ENCODE data around the gene CD300LD.
"Not testable (repeated sequence)": the region's sequence is repeated elsewhere in the genome, so short reads cannot be mapped to it uniquely, and the experiment has no call there.

The CD300LD gene

DNA sequence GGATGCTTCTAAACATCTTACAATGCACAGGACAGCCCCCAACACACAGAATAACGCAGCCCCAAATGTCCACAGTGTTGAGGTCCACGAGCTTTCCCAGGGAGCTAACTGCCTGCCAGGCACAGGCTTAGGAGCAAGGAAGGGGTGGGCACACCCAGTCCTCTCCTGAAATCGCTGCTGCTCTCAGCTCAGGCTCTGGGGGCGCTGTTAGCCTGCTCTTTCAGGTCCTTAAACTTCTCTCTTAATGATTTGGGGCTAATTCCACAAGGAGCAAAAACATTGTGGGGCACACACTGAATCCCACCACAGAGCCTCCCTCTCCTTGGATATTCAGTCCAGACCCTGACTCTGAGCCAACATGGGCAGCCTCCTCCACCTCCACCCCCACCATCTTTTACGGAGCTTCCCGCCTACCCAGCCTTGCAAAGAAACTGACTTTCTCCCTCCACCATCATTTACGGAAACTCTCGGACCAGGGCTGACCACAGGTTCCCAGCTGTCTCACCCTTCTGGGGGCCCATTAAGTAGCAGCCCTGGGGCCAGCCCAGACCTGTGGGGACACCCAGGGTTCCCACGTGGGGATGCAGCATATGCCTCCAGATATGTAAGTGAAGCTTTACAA lies 25.8 kb downstream of the CD300LD start:
- H3K4me3 ChIP-seq (ENCODE audit: low read depth in 1 of 5, low read length in 5 of 5), result no peak overlapping the region
- H3K9me3 ChIP-seq (ENCODE audit: control insufficient read depth in 5 of 5, low read length in 5 of 5), result no peaks in the 10 kb centered on the region
- no peaks in the 10 kb centered on the region for H3K36me3 ChIP-seq (ENCODE audit: control insufficient read depth in 5 of 5, insufficient read depth in 5 of 5, low read length in 5 of 5)
- H3K27me3 ChIP-seq (ENCODE audit: control insufficient read depth in 5 of 5, insufficient read depth in 4 of 5, low read length in 5 of 5), result peaks cover 0 to 24% (median 17%) of the 10 kb centered on the region in 5 donors
- no peak overlapping the region for H3K9ac ChIP-seq (ENCODE audit: low read length in 5 of 5)
- H3K4me1 ChIP-seq (ENCODE audit: control insufficient read depth in 5 of 5, insufficient read depth in 5 of 5, low read length in 5 of 5), result peaks cover 0 to 14% (median 3%) of the 10 kb centered on the region in 5 donors
- no peak overlapping the region for H3K27ac ChIP-seq (ENCODE audit: low read depth, low read length)

- Histone ChIP-seq H3K27me3 (ENCODE audit: control insufficient read depth in 5 of 5, insufficient read depth in 4 of 5, low read length in 5 of 5) (peaks cover 0 to 24% (median 18%) of the 10 kb centered on the region in 5 donors), H3K36me3 (ENCODE audit: control insufficient read depth in 5 of 5, insufficient read depth in 5 of 5, low read length in 5 of 5) (no peaks in the 10 kb centered on the region), H3K9me3 (ENCODE audit: control insufficient read depth in 5 of 5, low read length in 5 of 5) (no peaks in the 10 kb centered on the region), H3K4me3 (ENCODE audit: low read depth in 1 of 5, low read length in 5 of 5) (no peak overlapping the region), H3K4me1 (ENCODE audit: control insufficient read depth in 5 of 5, insufficient read depth in 5 of 5, low read length in 5 of 5) (peaks cover 0 to 14% (median 2%) of the 10 kb centered on the region in 5 donors), H3K9ac (ENCODE audit: low read length in 5 of 5) (no peak overlapping the region), H3K27ac (ENCODE audit: low read depth, low read length) (no peak overlapping the region)
Observed at GRCh38 chr17:74565126-74565525, 27.0 kb downstream of the CD300LD start.

DNA sequence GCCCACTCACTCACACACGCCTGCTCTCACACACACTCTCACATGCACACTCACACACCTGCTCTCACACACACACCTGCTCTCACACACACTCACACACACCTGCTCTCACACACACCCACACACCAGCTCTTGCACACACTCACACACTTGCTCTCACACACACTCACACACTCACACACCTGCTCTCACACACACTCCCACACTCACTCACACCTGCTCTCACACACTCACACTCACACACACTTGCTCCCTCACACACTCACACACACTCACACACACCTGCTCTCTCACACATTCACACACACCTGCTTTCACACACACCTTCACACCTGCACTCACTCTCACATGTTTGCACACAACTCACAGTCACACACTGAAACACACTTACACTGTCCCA lies 28.7 kb downstream of the CD300LD start:
- no peak overlapping the region for H3K27ac ChIP-seq (ENCODE audit: low read depth, low read length)
- H3K9me3 ChIP-seq (ENCODE audit: control insufficient read depth in 5 of 5, low read length in 5 of 5), result no peaks in the 10 kb centered on the region
- no peak overlapping the region for H3K9ac ChIP-seq (ENCODE audit: low read length in 5 of 5)
- H3K36me3 ChIP-seq (ENCODE audit: control insufficient read depth in 5 of 5, insufficient read depth in 5 of 5, low read length in 5 of 5), result no peaks in the 10 kb centered on the region
- peaks cover 0 to 7% (median 0%) of the 10 kb centered on the region in 5 donors for H3K4me1 ChIP-seq (ENCODE audit: control insufficient read depth in 5 of 5, insufficient read depth in 5 of 5, low read length in 5 of 5)
- H3K4me3 ChIP-seq (ENCODE audit: low read depth in 1 of 5, low read length in 5 of 5), result no peak overlapping the region
- H3K27me3 ChIP-seq (ENCODE audit: control insufficient read depth in 5 of 5, insufficient read depth in 4 of 5, low read length in 5 of 5), result peaks cover 0 to 21% (median 12%) of the 10 kb centered on the region in 5 donors

GRCh38 chr17:74561586-74561985 lies 30.5 kb downstream of the CD300LD start:
- H3K9ac ChIP-seq (ENCODE audit: low read length in 5 of 5), result no peak overlapping the region
- no peak overlapping the region for H3K4me3 ChIP-seq (ENCODE audit: low read depth in 1 of 5, low read length in 5 of 5)
- no peak overlapping the region for H3K27ac ChIP-seq (ENCODE audit: low read depth, low read length)
- H3K4me1 ChIP-seq (ENCODE audit: control insufficient read depth in 5 of 5, insufficient read depth in 5 of 5, low read length in 5 of 5), result no peaks in the 10 kb centered on the region
- peaks cover 0 to 21% (median 12%) of the 10 kb centered on the region in 5 donors for H3K27me3 ChIP-seq (ENCODE audit: control insufficient read depth in 5 of 5, insufficient read depth in 4 of 5, low read length in 5 of 5)
- no peaks in the 10 kb centered on the region for H3K9me3 ChIP-seq (ENCODE audit: control insufficient read depth in 5 of 5, low read length in 5 of 5)
- no peaks in the 10 kb centered on the region for H3K36me3 ChIP-seq (ENCODE audit: control insufficient read depth in 5 of 5, insufficient read depth in 5 of 5, low read length in 5 of 5)

DNA sequence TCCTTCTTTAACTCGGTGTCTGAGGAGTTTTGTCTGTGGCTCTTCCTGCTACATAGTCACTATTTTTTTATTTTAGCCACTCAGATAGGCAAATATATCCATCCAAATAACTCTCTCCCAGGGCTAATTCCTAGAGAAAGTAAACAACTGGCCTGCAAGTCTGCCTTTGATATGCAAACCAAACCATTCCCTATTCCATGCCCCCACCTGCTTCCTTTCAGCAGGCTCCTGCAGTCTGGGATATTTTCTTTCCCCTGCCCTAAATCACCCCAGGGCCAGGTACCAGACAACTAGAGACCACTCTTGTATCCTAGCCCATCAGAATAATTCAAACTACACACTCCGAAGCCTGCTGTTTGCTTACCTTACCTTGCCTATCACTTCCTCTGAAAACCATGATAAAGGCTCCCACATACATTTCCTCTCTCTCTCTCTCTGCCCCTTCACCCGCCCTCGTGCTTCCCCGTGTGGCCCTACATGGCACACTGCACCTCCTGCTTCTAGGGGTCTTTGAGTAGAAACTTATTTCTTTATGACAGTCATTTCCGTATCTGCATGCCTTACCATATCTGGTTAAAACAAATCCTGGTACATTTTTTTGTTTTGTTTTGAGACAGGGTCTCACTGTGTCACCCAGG lies 33.1 kb downstream of the CD300LD start:
- no peak overlapping the region for H3K4me3 ChIP-seq (ENCODE audit: low read depth in 1 of 5, low read length in 5 of 5)
- peaks cover 0 to 5% (median 0%) of the 10 kb centered on the region in 5 donors for H3K4me1 ChIP-seq (ENCODE audit: control insufficient read depth in 5 of 5, insufficient read depth in 5 of 5, low read length in 5 of 5)
- peaks cover 0 to 12% (median 6%) of the 10 kb centered on the region in 5 donors for H3K27me3 ChIP-seq (ENCODE audit: control insufficient read depth in 5 of 5, insufficient read depth in 4 of 5, low read length in 5 of 5)
- no peak overlapping the region for H3K9ac ChIP-seq (ENCODE audit: low read length in 5 of 5)
- H3K27ac ChIP-seq (ENCODE audit: low read depth, low read length), result no peak overlapping the region
- no peaks in the 10 kb centered on the region for H3K9me3 ChIP-seq (ENCODE audit: control insufficient read depth in 5 of 5, low read length in 5 of 5)
- no peaks in the 10 kb centered on the region for H3K36me3 ChIP-seq (ENCODE audit: control insufficient read depth in 5 of 5, insufficient read depth in 5 of 5, low read length in 5 of 5)

DNA sequence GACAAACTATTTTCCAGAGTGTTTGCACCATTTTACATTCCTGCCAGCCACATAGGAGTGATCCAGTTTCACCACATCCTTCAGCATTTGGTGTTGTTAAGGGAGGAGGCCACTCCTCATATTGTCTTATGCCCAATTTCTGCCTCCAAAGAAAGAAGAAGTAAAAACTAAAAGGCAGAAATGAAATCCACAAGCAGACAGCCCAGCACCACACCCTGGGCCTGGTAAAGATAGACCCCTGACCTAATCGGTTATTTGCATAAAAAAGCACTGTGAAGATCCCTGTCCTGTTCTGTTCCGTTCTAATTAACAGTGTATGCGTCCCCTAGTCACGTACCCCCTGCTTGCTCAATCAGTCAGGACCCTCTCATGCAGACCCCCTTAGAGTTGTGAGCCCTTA lies 33.7 kb downstream of the CD300LD start:
- H3K27ac ChIP-seq (ENCODE audit: low read depth, low read length); H3K9me3 ChIP-seq (ENCODE audit: control insufficient read depth in 5 of 5, low read length in 5 of 5); H3K9ac ChIP-seq (ENCODE audit: low read length in 5 of 5); H3K36me3 ChIP-seq (ENCODE audit: control insufficient read depth in 5 of 5, insufficient read depth in 5 of 5, low read length in 5 of 5); H3K4me3 ChIP-seq (ENCODE audit: low read depth in 1 of 5, low read length in 5 of 5); H3K4me1 ChIP-seq (ENCODE audit: control insufficient read depth in 5 of 5, insufficient read depth in 5 of 5, low read length in 5 of 5): not testable (repeated sequence)
- H3K27me3 ChIP-seq (ENCODE audit: control insufficient read depth in 5 of 5, insufficient read depth in 4 of 5, low read length in 5 of 5), result peaks cover 0 to 10% (median 6%) of the 10 kb centered on the region in 5 donors

DNA sequence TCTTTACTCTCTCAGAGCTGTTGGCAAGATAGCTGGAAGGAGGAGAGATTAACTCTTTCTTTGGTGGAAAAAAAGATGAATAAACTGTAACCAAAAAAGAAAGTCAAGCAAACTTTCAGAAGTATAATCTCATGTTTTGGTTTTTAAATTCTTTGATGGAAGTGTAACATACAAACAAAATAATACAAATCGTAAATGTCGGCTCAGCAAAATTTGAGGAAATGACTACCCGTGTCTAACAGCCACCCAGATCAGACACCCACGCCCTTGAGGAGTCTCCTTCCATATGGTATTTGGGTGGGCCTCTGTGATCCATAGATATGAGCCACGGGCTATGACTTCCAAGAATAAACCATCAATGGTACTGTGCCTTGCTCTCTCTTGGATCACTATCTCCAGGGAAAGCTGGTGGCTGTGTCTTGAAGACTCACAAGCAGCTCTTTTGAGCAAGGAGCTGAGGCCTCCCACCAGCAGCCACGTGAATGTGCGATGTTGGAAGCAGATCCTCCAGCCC lies 36.6 kb downstream of the CD300LD start:
- H3K27me3 ChIP-seq (ENCODE audit: control insufficient read depth in 5 of 5, insufficient read depth in 4 of 5, low read length in 5 of 5), result peaks cover 4 to 7% (median 5%) of the 10 kb centered on the region in 5 donors

DNA sequence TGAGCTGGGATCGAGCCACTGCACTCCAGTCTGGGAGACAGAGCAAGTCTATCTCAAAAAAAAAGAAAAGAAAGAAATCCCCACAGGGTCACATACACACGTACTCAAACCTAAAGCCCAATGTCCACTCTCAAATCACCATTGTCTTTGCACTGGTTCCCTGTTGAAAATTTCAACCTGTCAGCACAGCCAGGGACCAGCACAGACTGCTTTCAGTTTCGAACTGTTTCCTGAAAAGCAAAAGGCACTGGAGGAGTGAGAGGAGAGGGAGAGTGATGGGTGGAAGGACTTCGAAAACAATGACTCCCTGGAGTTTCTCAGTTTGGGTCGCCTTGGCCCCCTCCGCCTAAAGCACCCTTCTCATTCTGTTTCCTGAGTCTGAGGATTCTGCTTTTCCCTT lies 37.2 kb downstream of the CD300LD start:
- Histone ChIP-seq H3K4me1 (ENCODE audit: control insufficient read depth in 5 of 5, insufficient read depth in 5 of 5, low read length in 5 of 5) (peaks cover 0 to 5% (median 0%) of the 10 kb centered on the region in 5 donors), H3K4me3 (ENCODE audit: low read depth in 1 of 5, low read length in 5 of 5) (no peak overlapping the region), H3K9me3 (ENCODE audit: control insufficient read depth in 5 of 5, low read length in 5 of 5) (no peaks in the 10 kb centered on the region), H3K9ac (ENCODE audit: low read length in 5 of 5) (no peak overlapping the region), H3K27me3 (ENCODE audit: control insufficient read depth in 5 of 5, insufficient read depth in 4 of 5, low read length in 5 of 5) (peaks cover 4 to 12% (median 9%) of the 10 kb centered on the region in 5 donors), H3K27ac (ENCODE audit: low read depth, low read length) (no peak overlapping the region), H3K36me3 (ENCODE audit: control insufficient read depth in 5 of 5, insufficient read depth in 5 of 5, low read length in 5 of 5) (no peaks in the 10 kb centered on the region)

More for the DNA sequence above, 36.6 kb downstream of the CD300LD start:
- H3K4me3 ChIP-seq (ENCODE audit: low read depth in 1 of 5, low read length in 5 of 5), result no peak overlapping the region
- no peak overlapping the region for H3K9ac ChIP-seq (ENCODE audit: low read length in 5 of 5)
- H3K36me3 ChIP-seq (ENCODE audit: control insufficient read depth in 5 of 5, insufficient read depth in 5 of 5, low read length in 5 of 5), result no peaks in the 10 kb centered on the region
- H3K9me3 ChIP-seq (ENCODE audit: control insufficient read depth in 5 of 5, low read length in 5 of 5), result no peaks in the 10 kb centered on the region
- H3K27ac ChIP-seq (ENCODE audit: low read depth, low read length), result no peak overlapping the region
- peaks cover 0 to 5% (median 0%) of the 10 kb centered on the region in 5 donors for H3K4me1 ChIP-seq (ENCODE audit: control insufficient read depth in 5 of 5, insufficient read depth in 5 of 5, low read length in 5 of 5)

DNA sequence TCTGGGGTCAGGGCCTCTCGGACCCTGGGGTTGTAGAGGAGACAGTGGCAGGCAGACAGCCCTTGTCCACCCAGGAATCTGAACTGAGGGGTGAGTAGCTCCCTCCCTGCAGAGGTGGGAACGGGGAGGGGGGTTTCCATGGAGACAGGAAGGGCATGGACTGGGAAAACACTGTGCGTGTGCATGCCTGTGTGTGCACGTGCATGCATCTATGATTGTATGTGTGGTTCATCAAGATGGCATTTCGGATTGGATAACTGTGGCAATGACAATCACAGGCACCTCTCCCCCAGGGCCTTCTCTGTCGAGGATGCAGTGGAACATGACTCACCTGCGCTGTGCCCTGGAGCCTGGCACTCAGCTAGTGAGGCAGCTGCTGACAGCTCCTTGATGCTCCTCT lies 40.0 kb downstream of the CD300LD start:
- Histone ChIP-seq H3K36me3 (ENCODE audit: control insufficient read depth in 5 of 5, insufficient read depth in 5 of 5, low read length in 5 of 5) (no peaks in the 10 kb centered on the region), H3K4me3 (ENCODE audit: low read depth in 1 of 5, low read length in 5 of 5) (no peak overlapping the region), H3K9me3 (ENCODE audit: control insufficient read depth in 5 of 5, low read length in 5 of 5) (no peaks in the 10 kb centered on the region), H3K27me3 (ENCODE audit: control insufficient read depth in 5 of 5, insufficient read depth in 4 of 5, low read length in 5 of 5) (peaks cover 10 to 23% (median 18%) of the 10 kb centered on the region in 5 donors), H3K27ac (ENCODE audit: low read depth, low read length) (no peak overlapping the region), H3K4me1 (ENCODE audit: control insufficient read depth in 5 of 5, insufficient read depth in 5 of 5, low read length in 5 of 5) (peaks cover 0 to 5% (median 0%) of the 10 kb centered on the region in 5 donors), H3K9ac (ENCODE audit: low read length in 5 of 5) (no peak overlapping the region)

DNA sequence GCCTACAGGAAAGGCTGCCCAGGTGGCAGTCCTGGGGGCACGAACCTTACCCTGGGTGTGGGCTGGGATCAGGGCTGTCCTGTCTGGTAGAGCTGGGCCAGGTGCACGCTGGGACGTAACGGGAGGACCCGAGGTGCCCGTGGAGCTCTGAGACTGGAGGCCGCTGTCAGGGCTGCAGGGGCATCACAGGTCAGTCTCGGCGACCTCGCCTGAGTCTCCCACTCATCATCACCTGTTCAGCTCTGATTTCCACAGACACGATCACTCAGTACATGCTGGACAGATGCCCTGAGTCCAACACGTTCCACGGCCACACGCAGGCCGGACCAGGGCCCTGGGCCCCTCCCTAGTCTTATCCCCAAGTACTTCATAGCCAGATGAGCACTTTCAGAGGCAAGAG lies 41.5 kb downstream of the CD300LD start:
- Histone ChIP-seq H3K4me3 (ENCODE audit: low read depth in 1 of 5, low read length in 5 of 5) (no peak overlapping the region), H3K4me1 (ENCODE audit: control insufficient read depth in 5 of 5, insufficient read depth in 5 of 5, low read length in 5 of 5) (peaks cover 0 to 13% (median 0%) of the 10 kb centered on the region in 5 donors), H3K9me3 (ENCODE audit: control insufficient read depth in 5 of 5, low read length in 5 of 5) (no peaks in the 10 kb centered on the region), H3K27me3 (ENCODE audit: control insufficient read depth in 5 of 5, insufficient read depth in 4 of 5, low read length in 5 of 5) (peaks cover 10 to 23% (median 18%) of the 10 kb centered on the region in 5 donors), H3K27ac (ENCODE audit: low read depth, low read length) (no peak overlapping the region), H3K9ac (ENCODE audit: low read length in 5 of 5) (no peak overlapping the region), H3K36me3 (ENCODE audit: control insufficient read depth in 5 of 5, insufficient read depth in 5 of 5, low read length in 5 of 5) (no peaks in the 10 kb centered on the region)

Data from subcutaneous abdominal adipose tissue (tissue), 5 donors.